ENCODE measurements around the gene SLC6A6. TPM values are rescaled to one million over a fixed set of nuclear protein-coding genes. Genes with fewer than 3 reads are reported as not detected.

SLC6A6 gene
- total RNA-seq, 4 donors from 2014 or later, result 15.0 to 36.2 (median 23.7) TPM

DNA sequence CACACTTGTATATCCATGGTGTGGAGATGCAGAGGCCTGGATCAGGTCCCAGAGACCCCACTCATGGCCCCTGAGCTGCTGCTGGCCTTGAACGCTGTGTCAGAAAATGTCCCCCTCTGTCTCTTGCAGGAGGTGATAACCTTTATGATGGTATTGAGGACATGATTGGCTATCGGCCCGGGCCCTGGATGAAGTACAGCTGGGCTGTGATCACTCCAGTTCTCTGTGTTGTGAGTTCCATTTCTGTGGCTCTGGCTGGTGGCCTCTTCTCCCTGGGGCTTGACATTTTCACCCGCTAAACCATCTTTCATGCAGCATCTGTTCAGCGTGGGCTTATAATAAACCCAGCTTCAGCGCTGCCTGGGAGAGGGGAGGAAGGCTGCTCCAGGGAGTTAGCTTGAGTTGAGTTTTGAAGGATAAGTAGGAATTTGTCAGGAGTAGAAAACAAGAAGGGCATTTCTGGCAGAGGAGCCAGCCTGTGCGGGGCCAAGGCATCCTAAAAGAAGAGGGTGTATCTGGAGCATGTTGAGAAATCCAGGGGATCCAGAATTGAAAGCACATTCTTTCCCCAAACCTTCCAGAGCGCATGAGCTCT, 76.6 kb downstream of the SLC6A6 start:
- Histone ChIP-seq H3K9me3 (no peaks in the 10 kb centered on the region), H3K27ac (replicated peaks in 1 of 4) (no peak overlapping the region), H3K36me3 (peaks cover 8 to 87% (median 55%) of the 10 kb centered on the region in 4 donors), H3K4me1 (peaks cover 30 to 39% (median 31%) of the 10 kb centered on the region in 4 donors), H3K4me3 (no peak overlapping the region), H3K27me3 (no peaks in the 10 kb centered on the region)
- 89% methylated on average over 8 of the region's 8 CpGs for WGBS
- intact Hi-C loops (cut with DNase I), result no loop called here
- DNase-seq (ENCODE audit: extremely low spot score), result no peak
- no peak for TF ChIP-seq POLR2A (IDR thresholded peaks at IDR 0.05; ENCODE audit: low read depth)
- TF ChIP-seq EP300 (IDR thresholded peaks at IDR 0.05), result no peak
- TF ChIP-seq, protein P1, sequence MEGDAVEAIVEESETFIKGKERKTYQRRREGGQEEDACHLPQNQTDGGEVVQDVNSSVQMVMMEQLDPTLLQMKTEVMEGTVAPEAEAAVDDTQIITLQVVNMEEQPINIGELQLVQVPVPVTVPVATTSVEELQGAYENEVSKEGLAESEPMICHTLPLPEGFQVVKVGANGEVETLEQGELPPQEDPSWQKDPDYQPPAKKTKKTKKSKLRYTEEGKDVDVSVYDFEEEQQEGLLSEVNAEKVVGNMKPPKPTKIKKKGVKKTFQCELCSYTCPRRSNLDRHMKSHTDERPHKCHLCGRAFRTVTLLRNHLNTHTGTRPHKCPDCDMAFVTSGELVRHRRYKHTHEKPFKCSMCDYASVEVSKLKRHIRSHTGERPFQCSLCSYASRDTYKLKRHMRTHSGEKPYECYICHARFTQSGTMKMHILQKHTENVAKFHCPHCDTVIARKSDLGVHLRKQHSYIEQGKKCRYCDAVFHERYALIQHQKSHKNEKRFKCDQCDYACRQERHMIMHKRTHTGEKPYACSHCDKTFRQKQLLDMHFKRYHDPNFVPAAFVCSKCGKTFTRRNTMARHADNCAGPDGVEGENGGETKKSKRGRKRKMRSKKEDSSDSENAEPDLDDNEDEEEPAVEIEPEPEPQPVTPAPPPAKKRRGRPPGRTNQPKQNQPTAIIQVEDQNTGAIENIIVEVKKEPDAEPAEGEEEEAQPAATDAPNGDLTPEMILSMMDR (IDR thresholded peaks at IDR 0.05), result no peak
- TF ChIP-seq POLR2AphosphoS5 (IDR thresholded peaks at IDR 0.05), result no peak

DNA sequence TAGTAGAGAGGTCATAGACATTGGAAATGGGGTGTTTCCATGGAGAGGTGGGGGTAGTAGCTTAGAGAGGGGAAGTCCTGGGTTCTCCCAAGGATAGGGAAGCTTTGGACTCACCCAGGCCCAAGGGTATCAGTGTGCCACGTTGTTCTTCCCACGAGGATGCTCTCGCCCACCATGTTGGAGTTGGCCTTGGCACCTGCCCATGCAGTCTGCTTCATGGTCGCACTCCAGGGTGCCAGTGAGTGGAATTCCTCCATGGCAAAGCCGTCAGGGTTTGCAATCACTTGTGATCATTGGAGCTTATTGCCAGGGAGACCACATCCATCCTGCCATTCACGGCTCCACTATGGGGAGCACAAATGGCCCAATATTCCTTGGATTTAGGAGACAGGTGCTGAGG, 77.2 kb downstream of the SLC6A6 start:
- WGBS, result 100% methylated on average over 4 of the region's 6 CpGs
- TF ChIP-seq, protein P1 (IDR thresholded peaks at IDR 0.05), result no peak
- TF ChIP-seq EP300 (IDR thresholded peaks at IDR 0.05) (no peak), POLR2AphosphoS5 (IDR thresholded peaks at IDR 0.05) (no peak), POLR2A (IDR thresholded peaks at IDR 0.05; ENCODE audit: low read depth) (no peak)
- Histone ChIP-seq H3K9me3 (no peaks in the 10 kb centered on the region), H3K27me3 (no peaks in the 10 kb centered on the region), H3K36me3 (peaks cover 8 to 92% (median 56%) of the 10 kb centered on the region in 4 donors), H3K4me3 (no peak overlapping the region), H3K4me1 (peaks cover 27 to 39% (median 30%) of the 10 kb centered on the region in 4 donors), H3K27ac (replicated peaks in 1 of 4) (no peak overlapping the region)
- DNase-seq (ENCODE audit: extremely low spot score), result no peak
- intact Hi-C loops (cut with DNase I), result no loop called here

DNA sequence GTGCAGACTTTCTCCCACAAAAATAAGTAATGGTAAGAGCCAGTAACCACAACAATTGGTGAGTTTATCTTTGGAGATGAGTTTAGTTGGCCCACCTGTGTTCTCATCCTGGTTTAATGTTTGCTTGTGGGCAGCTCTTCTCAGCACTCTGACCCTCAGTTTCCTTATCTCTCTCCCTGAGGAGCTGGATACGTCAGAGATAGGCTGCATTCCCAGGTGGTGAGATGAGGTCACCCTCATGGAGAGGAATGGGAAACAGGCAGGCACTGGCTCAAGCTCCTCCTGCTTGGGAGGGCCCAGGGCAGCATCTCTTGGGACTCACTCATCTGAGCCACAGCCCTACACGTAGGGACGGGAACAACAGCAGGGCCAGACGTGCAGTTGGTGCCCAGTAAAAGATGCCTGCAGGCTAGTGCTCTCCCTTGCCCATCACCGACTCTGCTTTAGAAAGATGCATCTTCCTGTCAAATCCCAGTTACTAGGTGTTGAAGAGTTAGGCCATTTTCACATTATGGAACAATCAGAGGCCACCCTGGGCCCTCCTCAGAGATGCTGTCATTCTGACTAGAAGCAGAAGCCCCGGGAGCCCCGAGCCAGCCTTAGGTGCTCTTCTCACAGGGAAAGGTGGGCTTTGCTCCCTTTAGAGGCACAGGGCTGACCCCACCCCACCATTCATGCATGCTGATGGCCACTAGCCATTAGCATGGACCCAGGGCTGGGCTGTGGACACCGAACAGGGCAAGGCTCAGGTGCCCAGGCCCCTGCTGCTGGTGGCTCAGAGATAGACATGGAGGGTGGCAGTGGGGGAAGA, 78.0 kb downstream of the SLC6A6 start:
- TF ChIP-seq, protein P1 (IDR thresholded peaks at IDR 0.05), result no peak
- no peak for TF ChIP-seq EP300 (IDR thresholded peaks at IDR 0.05)
- no peak for TF ChIP-seq POLR2A (IDR thresholded peaks at IDR 0.05; ENCODE audit: low read depth)
- TF ChIP-seq POLR2AphosphoS5 (IDR thresholded peaks at IDR 0.05), result no peak
- 72% methylated on average over 5 of the region's 8 CpGs for WGBS

DNA sequence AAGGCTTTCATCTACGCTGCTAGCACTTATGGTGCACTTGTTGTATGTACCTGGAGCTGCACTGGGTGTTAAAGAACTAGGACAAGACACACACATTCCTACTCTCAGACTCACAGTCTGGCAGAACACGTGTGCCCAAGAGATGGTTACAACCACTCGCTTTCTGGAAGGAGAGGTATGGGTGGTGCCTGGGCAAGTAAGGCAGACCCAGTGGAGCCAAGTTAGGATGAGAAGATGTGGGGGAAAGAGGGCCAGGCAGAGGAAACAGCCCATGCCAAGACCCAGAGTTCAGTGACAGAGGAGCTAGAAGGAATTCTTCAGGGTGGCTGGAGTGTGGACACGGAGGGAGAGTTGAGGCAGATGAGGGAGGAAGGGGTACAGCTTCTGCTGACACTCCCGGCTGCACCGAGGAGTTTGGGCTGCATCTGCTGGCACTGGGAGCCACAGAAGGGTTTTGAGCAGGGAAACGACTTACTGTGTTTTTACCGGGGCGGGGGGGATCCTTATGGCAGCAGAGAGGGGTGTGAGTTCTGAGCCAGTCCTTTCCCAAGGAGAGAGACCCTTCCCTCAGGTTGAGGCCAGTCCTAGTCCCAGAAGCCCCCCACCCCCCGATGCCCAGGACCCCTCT, 78.7 kb downstream of the SLC6A6 start:
- DNase-seq (ENCODE audit: extremely low spot score), result no peak
- no peaks in the 10 kb centered on the region for H3K9me3 ChIP-seq
- H3K27me3 ChIP-seq, result no peaks in the 10 kb centered on the region
- intact Hi-C loops (cut with DNase I), result no loop called here
- peaks cover 27 to 39% (median 30%) of the 10 kb centered on the region in 4 donors for H3K4me1 ChIP-seq
- no peak overlapping the region for H3K4me3 ChIP-seq
- TF ChIP-seq, protein P1 (IDR thresholded peaks at IDR 0.05), result no peak
- no peak for TF ChIP-seq POLR2A (IDR thresholded peaks at IDR 0.05; ENCODE audit: low read depth)
- no peak for TF ChIP-seq EP300 (IDR thresholded peaks at IDR 0.05)
- no peak for TF ChIP-seq POLR2AphosphoS5 (IDR thresholded peaks at IDR 0.05)
- peaks cover 13 to 90% (median 64%) of the 10 kb centered on the region in 4 donors for H3K36me3 ChIP-seq
- 95% methylated on average over 7 of the region's 10 CpGs for WGBS
- no peak overlapping the region for H3K27ac ChIP-seq (replicated peaks in 1 of 4)

More for the DNA sequence above, 78.0 kb downstream of the SLC6A6 start:
- Histone ChIP-seq H3K36me3 (peaks cover 9 to 89% (median 61%) of the 10 kb centered on the region in 4 donors), H3K4me1 (peaks cover 27 to 39% (median 30%) of the 10 kb centered on the region in 4 donors), H3K27ac (replicated peaks in 1 of 4) (no peak overlapping the region), H3K4me3 (no peak overlapping the region), H3K27me3 (no peaks in the 10 kb centered on the region), H3K9me3 (no peaks in the 10 kb centered on the region)
- no peak for DNase-seq (ENCODE audit: extremely low spot score)
- intact Hi-C loops (cut with DNase I), result no loop called here
